Endothelial cell of umbilical vein (primary cell): ENCODE data around the gene GXYLT2. TPM values are rescaled to one million over a fixed set of nuclear protein-coding genes. Genes with fewer than 3 reads are reported as not detected.

Experiments used
- BruUV-seq: library from RNA; stranded (reverse); fragments of 400-500 nt; replicated peaks from 2 replicates; lab custom pipeline; 2021; lab: Mats Ljungman, UMichigan
- CTCF ChIA-PET: fragments of 300-600, 350-600 bp; sonication (Branson Sonifier 250); formaldehyde crosslinking; loops from one replicate; lab custom pipeline; 2021; ENCODE audit warnings: antibody characterized with exemption, inconsistent platforms; lab: Charles Lee
- POLR2A ChIA-PET: fragments of 300-600, 350-600 bp; sonication (Branson Sonifier 250); formaldehyde crosslinking; loops from one replicate; lab custom pipeline; 2021; ENCODE audit warnings: antibody characterized with exemption, inconsistent platforms; lab: Charles Lee
- DNase-seq: peaks from one replicate; pipeline ENCODE4 v3.0.0-alpha.2; 2011; ENCODE audit warnings: low read depth, low spot score
- FAIRE-seq: peaks from 2 replicates; lab custom pipeline; 2011; peaks lifted over from hg19 to GRCh38; lab: Jason Lieb, UNC
- H2AFZ ChIP-seq: 2 replicates; pipeline ENCODE4 v1.6.0; 2012; ENCODE audit warnings: low read depth, low read length, control low read depth, inconsistent platforms
- H3K27ac ChIP-seq: 2 replicates; pipeline ENCODE4 v1.5.1; 2011; ENCODE audit warnings: low read depth, mild to moderate bottlenecking, control low read depth, low read length, moderate library complexity; ENCODE audit not compliant: insufficient read depth
- H3K27me3 ChIP-seq, 2 experiments: 2 replicates each; pipeline versions ENCODE4 v1.6.0 to v1.6.1; 2011; ENCODE audit warnings: low read length in 2 of 2, mixed read lengths in 1 of 2; ENCODE audit not compliant: control insufficient read depth in 2 of 2, insufficient read depth in 2 of 2
- H3K36me3 ChIP-seq, 2 experiments: 2 replicates in 1 of 2; 3 replicates in 1 of 2; pipeline ENCODE4 v1.5.1; 2011; ENCODE audit warnings: low read length in 2 of 2, mild to moderate bottlenecking in 1 of 2, moderate library complexity in 1 of 2; ENCODE audit not compliant: control insufficient read depth in 2 of 2, insufficient read depth in 2 of 2; ENCODE audit errors: extremely low read depth in 1 of 2
- H3K4me1 ChIP-seq: 3 replicates; pipeline ENCODE4 v1.5.1; 2011; ENCODE audit warnings: mild to moderate bottlenecking, low read length; ENCODE audit not compliant: control insufficient read depth, insufficient read depth; ENCODE audit errors: extremely low read depth
- H3K4me2 ChIP-seq: 2 replicates; pipeline ENCODE4 v1.6.1; 2011; ENCODE audit warnings: low read length, control low read depth, mixed read lengths; ENCODE audit not compliant: insufficient read depth
- H3K4me3 ChIP-seq, 3 experiments: fragments of 200-600 bp in 1 of 3; sonication (generic), shearing (Covaris generic) in 1 of 3; replicated peaks in 1 of 3; 2 replicates each; pipeline ENCODE4 v1.5.1; 2011 to 2016; ENCODE audit warnings: control low read depth in 3 of 3, low read length in 3 of 3, mild to moderate bottlenecking in 2 of 3, inconsistent platforms in 1 of 3, low read depth in 1 of 3, moderate library complexity in 1 of 3; ENCODE audit not compliant: insufficient read depth in 1 of 3
- H3K79me2 ChIP-seq: 2 replicates; pipeline ENCODE4 v1.6.0; 2012; ENCODE audit warnings: low read length, inconsistent platforms; ENCODE audit not compliant: control insufficient read depth, insufficient read depth
- H3K9ac ChIP-seq: replicated peaks from 2 replicates; pipeline ENCODE3; 2011; ENCODE audit warnings: low read length, control low read depth; ENCODE audit not compliant: insufficient read depth; ENCODE audit errors: extremely low read depth
- H3K9me1 ChIP-seq: replicated peaks from 3 replicates; pipeline ENCODE4 v1.6.0; 2011; ENCODE audit warnings: mild to moderate bottlenecking, low read length; ENCODE audit not compliant: control insufficient read depth, insufficient read depth; ENCODE audit errors: extremely low read depth
- H3K9me3 ChIP-seq: replicated peaks from 2 replicates; pipeline ENCODE4 v1.5.1; 2012; ENCODE audit warnings: low read length, inconsistent platforms; ENCODE audit not compliant: control insufficient read depth, insufficient read depth
- H4K20me1 ChIP-seq: replicated peaks from 2 replicates; pipeline ENCODE3; 2011; ENCODE audit warnings: mild to moderate bottlenecking, low read length; ENCODE audit not compliant: control insufficient read depth, insufficient read depth; ENCODE audit errors: extremely low read depth
- CTCF ChIP-seq, 2 donors: IDR thresholded peaks; 1 replicate in 1 of 2; 2 replicates in 1 of 2; pipeline ENCODE4 v1.5.1; 2011; ENCODE audit warnings: low read length in 2 of 2, mild to moderate bottlenecking in 2 of 2, moderate library complexity in 2 of 2, control low read depth in 1 of 2, inconsistent platforms in 1 of 2, low read depth in 1 of 2; ENCODE audit not compliant: insufficient read depth in 1 of 2; ENCODE audit errors: extremely low read depth in 1 of 2
- EZH2 ChIP-seq: IDR thresholded peaks from 2 replicates; pipeline ENCODE4 v1.6.1; 2012; ENCODE audit warnings: borderline replicate concordance, low read depth, mild to moderate bottlenecking, moderate library complexity, low read length, inconsistent platforms; ENCODE audit not compliant: severe bottlenecking
- FOS ChIP-seq: IDR thresholded peaks from 2 replicates; pipeline ENCODE4 v1.6.1; 2011; ENCODE audit warnings: mild to moderate bottlenecking, low read length, moderate library complexity, borderline replicate concordance; ENCODE audit not compliant: insufficient read depth
- GATA2 ChIP-seq: IDR thresholded peaks from 2 replicates; pipeline ENCODE4 v1.7.0; 2011; ENCODE audit warnings: low read depth, mild to moderate bottlenecking, moderate library complexity, mixed read lengths, low read length; ENCODE audit not compliant: insufficient read length, insufficient read depth
- JUN ChIP-seq: IDR thresholded peaks from 2 replicates; pipeline ENCODE4 v1.6.1; 2011; ENCODE audit warnings: borderline replicate concordance, low read depth; ENCODE audit not compliant: insufficient read length, insufficient read depth
- MAX ChIP-seq: IDR thresholded peaks from 2 replicates; pipeline ENCODE4 v1.6.1; 2011; ENCODE audit not compliant: insufficient read depth, insufficient read length
- MYC ChIP-seq: IDR thresholded peaks from one replicate; pipeline ENCODE4 v1.6.1; 2011; ENCODE audit warnings: mild to moderate bottlenecking, low read depth, low read length
- POLR2A ChIP-seq: IDR thresholded peaks from 2 replicates; pipeline ENCODE4 v1.6.1; 2012; ENCODE audit warnings: low read depth, mild to moderate bottlenecking, control low read depth, low read length
- POLR2AphosphoS5 ChIP-seq: IDR thresholded peaks from 2 replicates; pipeline ENCODE4 v1.6.1; 2012; ENCODE audit warnings: low read depth, mild to moderate bottlenecking, control low read depth, low read length, moderate library complexity; ENCODE audit not compliant: insufficient read depth
- dilution Hi-C: fragments of 300-500 bp; cut with MboI; formaldehyde crosslinking; loops from one replicate; pipeline ENCODE4 v1.15.0; 2019; ENCODE audit warnings: low sequenced_read_pairs; ENCODE audit not compliant: extremely low pct_ligation_motif_present
- intact Hi-C: fragments of 100-400 bp; cut with micrococcal nuclease; formaldehyde crosslinking; loops from one replicate; pipeline ENCODE4 v1.10.0; 2022
- polyA plus RNA-seq, 4 experiments: library from polyadenylated mRNA; depleted of rRNA in 3 of 4; stranded (reverse) in 3 of 4; unstranded in 1 of 4; fragments of >200 nt; gene quantifications; 2 replicates each; pipeline versions ENCODE4 v1.2.1 to v1.2.3, GENCODE V29; 2011 to 2012; ENCODE audit warnings: missing spikeins in 1 of 4
- total RNA-seq: library from RNA; stranded (reverse); gene quantifications from 2 replicates; pipeline ENCODE4 v1.2.3, GENCODE V29; 2021

The GXYLT2 gene
- total and polyA plus RNA-seq, 2 donors (not counting 3 experiments of a cell fraction or from before 2014, with no cell fraction given), result 0.07 to 0.24 TPM

DNA sequence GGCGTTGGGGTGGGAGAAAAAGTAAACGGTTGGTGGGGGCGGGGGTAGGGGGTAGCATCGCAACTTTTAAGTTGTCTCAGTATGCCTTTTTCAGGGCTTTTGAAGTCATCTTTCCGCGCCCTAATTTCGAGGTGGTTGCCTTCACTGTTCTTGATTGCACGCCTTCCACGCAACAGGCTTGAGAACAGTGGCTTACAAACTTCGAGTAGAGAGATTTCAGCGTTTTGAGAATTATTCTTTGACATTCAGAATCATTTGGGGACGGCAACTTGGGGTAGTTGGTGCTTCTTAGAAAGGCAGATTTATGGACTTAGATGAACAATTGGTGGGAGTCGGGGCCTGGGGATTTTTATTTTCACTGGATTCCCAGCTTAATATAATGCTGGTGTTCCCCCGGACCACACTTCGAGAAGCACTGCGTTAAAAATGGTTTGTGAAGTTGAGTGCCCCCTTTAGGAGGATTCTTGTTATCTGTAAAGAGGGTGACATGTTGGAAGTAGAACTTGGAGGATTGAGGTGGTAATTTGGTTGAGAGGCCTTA is 109.6 kb downstream of the GXYLT2 start:
- H3K9me3 ChIP-seq, result no peaks in the 10 kb centered on the region
- peaks cover 56% of the 10 kb centered on the region for H3K79me2 ChIP-seq
- peak overlapping the region; percentile 4 for H2AFZ ChIP-seq
- H3K9ac ChIP-seq, result peak overlapping the region; percentile 98
- peaks cover 19% of the 10 kb centered on the region for H4K20me1 ChIP-seq
- peak; percentile 66 for FAIRE-seq
- POLR2A ChIA-PET, result no interaction called here
- CTCF ChIA-PET, result interaction anchor here (0.6 to 8.8 kb wide), 16 partner anchors 9 to 1273 kb away, joined by 3 to 69 read pairs (median 4); no protein-coding TSS in a partner anchor
- H3K9me1 ChIP-seq, result no peaks in the 10 kb centered on the region
- H3K27me3 ChIP-seq, result no peaks in the 10 kb centered on the region
- H3K36me3 ChIP-seq, result peaks cover 0 to 9% of the 10 kb centered on the region in 2 experiments
- intact Hi-C loops (loop anchor here (1.0 to 2.0 kb wide), 3 partner anchors 58 to 149 kb away; partner anchors contain the start of gene SHQ1), dilution Hi-C loops (no loop called here)
- peak overlapping the region; percentile 69 to 97 (median 74) for H3K4me3 ChIP-seq
- H3K4me2 ChIP-seq, result peak overlapping the region; percentile 95
- peaks cover 27% of the 10 kb centered on the region for H3K4me1 ChIP-seq
- DNase-seq, result peak; percentile 71
- TSS peak; percentile 30 for BruUV-seq
- peak overlapping the region; percentile 70 for H3K27ac ChIP-seq
- TF ChIP-seq GATA2 (no peak), CTCF (IDR thresholded peaks at IDR 0.05; ENCODE audit: extremely low read depth in 1 of 2, insufficient read depth in 1 of 2, low read depth in 1 of 2, low read length in 2 of 2) (peak; percentile 36 to 37)

- dilution Hi-C loops, result no loop called here
- no peak for DNase-seq
- H3K9me1 ChIP-seq, result no peaks in the 10 kb centered on the region
- ChIA-PET POLR2A (no interaction called here), CTCF (interaction anchor here (0.7 to 8.8 kb wide), 7 partner anchors 8 to 147 kb away, joined by 3 to 69 read pairs (median 6); no protein-coding TSS in a partner anchor)
- H3K27ac ChIP-seq, result peak overlapping the region; percentile 29
- peaks cover 65% of the 10 kb centered on the region for H3K79me2 ChIP-seq
- H3K4me1 ChIP-seq, result peaks cover 27% of the 10 kb centered on the region
- TF ChIP-seq MYC (no peak), JUN (no peak), POLR2A (no peak), EZH2 (no peak), POLR2AphosphoS5 (no peak), CTCF (IDR thresholded peaks at IDR 0.05; ENCODE audit: extremely low read depth in 1 of 2, insufficient read depth in 1 of 2, low read depth in 1 of 2, low read length in 2 of 2) (no peak), FOS (no peak), GATA2 (no peak), MAX (no peak)
- intact Hi-C loops, result loop anchor here (2.0 kb wide), 1 partner anchor 20 kb away; no protein-coding TSS in a partner anchor
- H3K27me3 ChIP-seq, result no peaks in the 10 kb centered on the region
- H2AFZ ChIP-seq, result no peak overlapping the region
- H4K20me1 ChIP-seq, result peaks cover 21% of the 10 kb centered on the region
- peak overlapping the region; percentile 69 to 97 (median 74) for H3K4me3 ChIP-seq
- no peaks in the 10 kb centered on the region for H3K9me3 ChIP-seq
- H3K9ac ChIP-seq, result peak overlapping the region; percentile 98
- H3K4me2 ChIP-seq, result peak overlapping the region; percentile 95
- FAIRE-seq, result peak; percentile 64
- no TSS peak for BruUV-seq
- peaks cover 0 to 9% of the 10 kb centered on the region in 2 experiments for H3K36me3 ChIP-seq
These were observed 110.6 kb downstream of the GXYLT2 start for GRCh38 chr3:72998466-72998865.
